GM12873 (cell line): ENCODE results near the gene EMP1.

Source experiments
- CTCF ChIP-seq: IDR thresholded peaks from 2 replicates; pipeline ENCODE4 v1.5.1; 2012; ENCODE audit warnings: low read depth, mild to moderate bottlenecking, moderate library complexity, low read length, control low read depth; ENCODE audit not compliant: insufficient read depth; ENCODE audit errors: missing control alignments

EMP1 gene

GRCh38 chr12:13165617-13166041 lies 30.9 kb upstream of the EMP1 start:
- TF ChIP-seq CTCF, result no peak

- no peak for TF ChIP-seq CTCF
Measured at GRCh38 chr12:13167226-13167625, 29.3 kb upstream of the EMP1 start.

GRCh38 chr12:13167906-13168305 lies 28.6 kb upstream of the EMP1 start:
- TF ChIP-seq CTCF, result no peak

- no peak for TF ChIP-seq CTCF
Measured at GRCh38 chr12:13169272-13169671, 27.3 kb upstream of the EMP1 start.

GRCh38 chr12:13170892-13171490 lies 25.5 kb upstream of the EMP1 start:
- no peak for TF ChIP-seq CTCF

GRCh38 chr12:13171921-13172859 lies 24.3 kb upstream of the EMP1 start:
- no peak for TF ChIP-seq CTCF
